ENCODE measurements around the gene LRMDA.

Gene LRMDA

GRCh38 chr10:75434291-75434690 is 2.9 kb downstream of the LRMDA start:
- Histone ChIP-seq H3K36me3 (ENCODE audit: control insufficient read depth, insufficient read depth, low read length) (no peaks in the 10 kb centered on the region), H3K4me3 (ENCODE audit: low read length) (no peak overlapping the region), H3K4me1 (ENCODE audit: control insufficient read depth, insufficient read depth, low read length) (0 out of 2 replicates have a peak, but pooled peaks cover 1% of the 10 kb centered on the region), H3K27ac (ENCODE audit: low read length) (no peak overlapping the region), H3K27me3 (ENCODE audit: control insufficient read depth, insufficient read depth, low read length) (peaks cover 60% of the 10 kb centered on the region), H3K9me3 (ENCODE audit: control insufficient read depth, insufficient read depth, low read length) (no peaks in the 10 kb centered on the region)
- DNase-seq (ENCODE audit: low read depth, low spot score) = no peak
- WGBS (ENCODE audit: insufficient coverage, insufficient read length) = no CpG with 5 or more reads among the region's 8 CpGs

- Histone ChIP-seq H3K9me3 (ENCODE audit: control insufficient read depth, insufficient read depth, low read length) (no peaks in the 10 kb centered on the region), H3K36me3 (ENCODE audit: control insufficient read depth, insufficient read depth, low read length) (no peaks in the 10 kb centered on the region), H3K4me1 (ENCODE audit: control insufficient read depth, insufficient read depth, low read length) (0 out of 2 replicates have a peak, but pooled peaks cover 1% of the 10 kb centered on the region), H3K27ac (ENCODE audit: low read length) (no peak overlapping the region), H3K27me3 (ENCODE audit: control insufficient read depth, insufficient read depth, low read length) (peaks cover 52% of the 10 kb centered on the region), H3K4me3 (ENCODE audit: low read length) (no peak overlapping the region)
- no CpG with 5 or more reads among the region's 2 CpGs for WGBS (ENCODE audit: insufficient coverage, insufficient read length)
- no peak for DNase-seq (ENCODE audit: low read depth, low spot score)
These were observed 3.9 kb downstream of the LRMDA start for GRCh38 chr10:75435291-75435690.

GRCh38 chr10:75436896-75437295 is 5.5 kb downstream of the LRMDA start:
- Histone ChIP-seq H3K4me1 (ENCODE audit: control insufficient read depth, insufficient read depth, low read length) (no peaks in the 10 kb centered on the region), H3K27me3 (ENCODE audit: control insufficient read depth, insufficient read depth, low read length) (peaks cover 39% of the 10 kb centered on the region), H3K9me3 (ENCODE audit: control insufficient read depth, insufficient read depth, low read length) (no peaks in the 10 kb centered on the region), H3K27ac (ENCODE audit: low read length) (no peak overlapping the region), H3K4me3 (ENCODE audit: low read length) (no peak overlapping the region), H3K36me3 (ENCODE audit: control insufficient read depth, insufficient read depth, low read length) (no peaks in the 10 kb centered on the region)
- no peak for DNase-seq (ENCODE audit: low read depth, low spot score)

GRCh38 chr10:75437693-75438092 is 6.3 kb downstream of the LRMDA start:
- peaks cover 31% of the 10 kb centered on the region for H3K27me3 ChIP-seq (ENCODE audit: control insufficient read depth, insufficient read depth, low read length)
- H3K4me1 ChIP-seq (ENCODE audit: control insufficient read depth, insufficient read depth, low read length) = no peaks in the 10 kb centered on the region
- no peak overlapping the region for H3K27ac ChIP-seq (ENCODE audit: low read length)
- H3K9me3 ChIP-seq (ENCODE audit: control insufficient read depth, insufficient read depth, low read length) = no peaks in the 10 kb centered on the region
- H3K4me3 ChIP-seq (ENCODE audit: low read length) = no peak overlapping the region
- H3K36me3 ChIP-seq (ENCODE audit: control insufficient read depth, insufficient read depth, low read length) = no peaks in the 10 kb centered on the region
- DNase-seq (ENCODE audit: low read depth, low spot score) = no peak
- WGBS (ENCODE audit: insufficient coverage, insufficient read length) = no CpG with 5 or more reads among the region's 3 CpGs

- DNase-seq (ENCODE audit: low read depth, low spot score) = no peak
- no peak overlapping the region for H3K4me3 ChIP-seq (ENCODE audit: low read length)
- no peaks in the 10 kb centered on the region for H3K36me3 ChIP-seq (ENCODE audit: control insufficient read depth, insufficient read depth, low read length)
- H3K27me3 ChIP-seq (ENCODE audit: control insufficient read depth, insufficient read depth, low read length) = peaks cover 25% of the 10 kb centered on the region
- H3K4me1 ChIP-seq (ENCODE audit: control insufficient read depth, insufficient read depth, low read length) = no peaks in the 10 kb centered on the region
- no peak overlapping the region for H3K27ac ChIP-seq (ENCODE audit: low read length)
- H3K9me3 ChIP-seq (ENCODE audit: control insufficient read depth, insufficient read depth, low read length) = no peaks in the 10 kb centered on the region
- no CpG with 5 or more reads among the region's 3 CpGs for WGBS (ENCODE audit: insufficient coverage, insufficient read length)
These were observed 6.9 kb downstream of the LRMDA start for GRCh38 chr10:75438275-75438674.

GRCh38 chr10:75439811-75440210 is 8.4 kb downstream of the LRMDA start:
- no CpG with 5 or more reads among the region's 4 CpGs for WGBS (ENCODE audit: insufficient coverage, insufficient read length)

GRCh38 chr10:75440271-75440793 is 8.9 kb downstream of the LRMDA start:
- no CpG with 5 or more reads among the region's 4 CpGs for WGBS (ENCODE audit: insufficient coverage, insufficient read length)
- no peak overlapping the region for H3K27ac ChIP-seq (ENCODE audit: low read length)
- no peaks in the 10 kb centered on the region for H3K9me3 ChIP-seq (ENCODE audit: control insufficient read depth, insufficient read depth, low read length)

More at GRCh38 chr10:75439811-75440210, 8.4 kb downstream of the LRMDA start:
- Histone ChIP-seq H3K36me3 (ENCODE audit: control insufficient read depth, insufficient read depth, low read length) (no peaks in the 10 kb centered on the region), H3K4me3 (ENCODE audit: low read length) (no peak overlapping the region), H3K9me3 (ENCODE audit: control insufficient read depth, insufficient read depth, low read length) (no peaks in the 10 kb centered on the region), H3K27me3 (ENCODE audit: control insufficient read depth, insufficient read depth, low read length) (peaks cover 11% of the 10 kb centered on the region; the same call in 1 of the 2 replicates), H3K4me1 (ENCODE audit: control insufficient read depth, insufficient read depth, low read length) (no peaks in the 10 kb centered on the region), H3K27ac (ENCODE audit: low read length) (no peak overlapping the region)
- no peak for DNase-seq (ENCODE audit: low read depth, low spot score)

GRCh38 chr10:75441196-75441595 is 9.8 kb downstream of the LRMDA start:
- H3K4me3 ChIP-seq (ENCODE audit: low read length) = no peak overlapping the region
- H3K27ac ChIP-seq (ENCODE audit: low read length) = no peak overlapping the region
- no peaks in the 10 kb centered on the region for H3K9me3 ChIP-seq (ENCODE audit: control insufficient read depth, insufficient read depth, low read length)
- no peaks in the 10 kb centered on the region for H3K4me1 ChIP-seq (ENCODE audit: control insufficient read depth, insufficient read depth, low read length)
- 0 out of 2 replicates have a peak, but pooled peaks cover 2% of the 10 kb centered on the region for H3K27me3 ChIP-seq (ENCODE audit: control insufficient read depth, insufficient read depth, low read length)
- no peaks in the 10 kb centered on the region for H3K36me3 ChIP-seq (ENCODE audit: control insufficient read depth, insufficient read depth, low read length)
- DNase-seq (ENCODE audit: low read depth, low spot score) = no peak
- WGBS (ENCODE audit: insufficient coverage, insufficient read length) = no CpG with 5 or more reads among the region's 4 CpGs

More at GRCh38 chr10:75440271-75440793, 8.9 kb downstream of the LRMDA start:
- H3K4me1 ChIP-seq (ENCODE audit: control insufficient read depth, insufficient read depth, low read length) = no peaks in the 10 kb centered on the region
- H3K4me3 ChIP-seq (ENCODE audit: low read length) = no peak overlapping the region
- DNase-seq (ENCODE audit: low read depth, low spot score) = no peak
- H3K27me3 ChIP-seq (ENCODE audit: control insufficient read depth, insufficient read depth, low read length) = peaks cover 7% of the 10 kb centered on the region; the same call in 1 of the 2 replicates
- no peaks in the 10 kb centered on the region for H3K36me3 ChIP-seq (ENCODE audit: control insufficient read depth, insufficient read depth, low read length)

- Histone ChIP-seq H3K27me3 (ENCODE audit: control insufficient read depth, insufficient read depth, low read length) (0 out of 2 replicates have a peak, but pooled peaks cover 2% of the 10 kb centered on the region), H3K36me3 (ENCODE audit: control insufficient read depth, insufficient read depth, low read length) (no peaks in the 10 kb centered on the region), H3K27ac (ENCODE audit: low read length) (no peak overlapping the region), H3K4me3 (ENCODE audit: low read length) (no peak overlapping the region), H3K4me1 (ENCODE audit: control insufficient read depth, insufficient read depth, low read length) (no peaks in the 10 kb centered on the region), H3K9me3 (ENCODE audit: control insufficient read depth, insufficient read depth, low read length) (no peaks in the 10 kb centered on the region)
- no peak for DNase-seq (ENCODE audit: low read depth, low spot score)
These were observed 10.3 kb downstream of the LRMDA start for GRCh38 chr10:75441682-75442081.

- Histone ChIP-seq H3K9me3 (ENCODE audit: control insufficient read depth, insufficient read depth, low read length) (no peaks in the 10 kb centered on the region), H3K27ac (ENCODE audit: low read length) (no peak overlapping the region), H3K27me3 (ENCODE audit: control insufficient read depth, insufficient read depth, low read length) (0 out of 2 replicates have a peak, but pooled peaks cover 2% of the 10 kb centered on the region), H3K4me3 (ENCODE audit: low read length) (no peak overlapping the region), H3K4me1 (ENCODE audit: control insufficient read depth, insufficient read depth, low read length) (no peaks in the 10 kb centered on the region), H3K36me3 (ENCODE audit: control insufficient read depth, insufficient read depth, low read length) (no peaks in the 10 kb centered on the region)
- no CpG with 5 or more reads among the region's 2 CpGs for WGBS (ENCODE audit: insufficient coverage, insufficient read length)
- no peak for DNase-seq (ENCODE audit: low read depth, low spot score)
These were observed 11.9 kb downstream of the LRMDA start for GRCh38 chr10:75443362-75443761.

GRCh38 chr10:75444781-75445386 is 13.5 kb downstream of the LRMDA start:
- H3K9me3 ChIP-seq (ENCODE audit: control insufficient read depth, insufficient read depth, low read length) = no peaks in the 10 kb centered on the region
- H3K27me3 ChIP-seq (ENCODE audit: control insufficient read depth, insufficient read depth, low read length) = no peaks in the 10 kb centered on the region
- H3K4me3 ChIP-seq (ENCODE audit: low read length) = no peak overlapping the region
- DNase-seq (ENCODE audit: low read depth, low spot score) = no peak
- no peaks in the 10 kb centered on the region for H3K36me3 ChIP-seq (ENCODE audit: control insufficient read depth, insufficient read depth, low read length)
- no peak overlapping the region for H3K27ac ChIP-seq (ENCODE audit: low read length)
- H3K4me1 ChIP-seq (ENCODE audit: control insufficient read depth, insufficient read depth, low read length) = peaks cover 3% of the 10 kb centered on the region; the same call in 1 of the 2 replicates
- no CpG with 5 or more reads among the region's 3 CpGs for WGBS (ENCODE audit: insufficient coverage, insufficient read length)

Measured in iPS DF 6.9 (cell line).